Measurements from ENCODE around the gene SLC35B4.

The SLC35B4 gene

DNA sequence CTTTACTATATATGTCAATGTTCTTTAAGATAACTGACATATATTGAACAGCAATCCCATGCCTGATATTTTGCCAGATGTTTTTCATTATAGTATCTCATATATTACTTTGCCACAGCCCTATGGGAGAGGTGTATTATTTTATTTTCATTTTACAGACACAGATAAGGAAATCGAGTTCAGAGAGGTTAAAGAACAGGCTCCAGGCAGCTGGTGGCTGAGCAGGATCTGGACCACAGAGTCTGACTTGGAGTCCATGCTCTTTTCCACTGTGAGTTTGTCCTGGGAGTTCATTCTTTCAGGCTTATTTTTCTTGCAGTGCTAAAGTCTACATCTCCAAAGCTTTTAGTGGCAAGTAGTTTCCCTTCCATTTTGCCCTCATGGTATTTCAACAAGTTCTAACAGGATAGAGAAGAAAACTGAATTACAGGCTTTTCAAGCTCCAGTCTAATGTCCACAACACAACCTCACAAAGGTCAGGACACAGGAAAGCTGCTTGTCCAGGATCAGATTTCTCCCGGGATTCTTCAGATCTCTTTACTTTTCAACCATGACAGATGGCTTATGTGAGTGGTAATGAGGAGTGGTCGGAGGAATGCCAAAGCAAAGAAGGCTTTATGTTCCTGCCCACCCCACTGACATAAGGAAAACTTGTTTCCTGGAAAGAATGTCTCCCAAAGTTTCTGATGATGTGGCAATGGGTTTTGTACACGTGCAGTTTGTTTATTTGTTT lies 13.1 kb upstream of the SLC35B4 start:
- Mint-ChIP-seq H3K4me1 (peaks cover 6% of the 10 kb centered on the region), H3K9me3 (no peaks in the 10 kb centered on the region), H3K36me3 (ENCODE audit: low read depth) (no peaks in the 10 kb centered on the region), H3K27me3 (ENCODE audit: low read depth) (no peaks in the 10 kb centered on the region), H3K4me3 (no peak overlapping the region), H3K27ac (peak overlapping the region in 1 of 3 experiments; percentile 69)
- TF ChIP-seq, protein P1, sequence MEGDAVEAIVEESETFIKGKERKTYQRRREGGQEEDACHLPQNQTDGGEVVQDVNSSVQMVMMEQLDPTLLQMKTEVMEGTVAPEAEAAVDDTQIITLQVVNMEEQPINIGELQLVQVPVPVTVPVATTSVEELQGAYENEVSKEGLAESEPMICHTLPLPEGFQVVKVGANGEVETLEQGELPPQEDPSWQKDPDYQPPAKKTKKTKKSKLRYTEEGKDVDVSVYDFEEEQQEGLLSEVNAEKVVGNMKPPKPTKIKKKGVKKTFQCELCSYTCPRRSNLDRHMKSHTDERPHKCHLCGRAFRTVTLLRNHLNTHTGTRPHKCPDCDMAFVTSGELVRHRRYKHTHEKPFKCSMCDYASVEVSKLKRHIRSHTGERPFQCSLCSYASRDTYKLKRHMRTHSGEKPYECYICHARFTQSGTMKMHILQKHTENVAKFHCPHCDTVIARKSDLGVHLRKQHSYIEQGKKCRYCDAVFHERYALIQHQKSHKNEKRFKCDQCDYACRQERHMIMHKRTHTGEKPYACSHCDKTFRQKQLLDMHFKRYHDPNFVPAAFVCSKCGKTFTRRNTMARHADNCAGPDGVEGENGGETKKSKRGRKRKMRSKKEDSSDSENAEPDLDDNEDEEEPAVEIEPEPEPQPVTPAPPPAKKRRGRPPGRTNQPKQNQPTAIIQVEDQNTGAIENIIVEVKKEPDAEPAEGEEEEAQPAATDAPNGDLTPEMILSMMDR (IDR thresholded peaks at IDR 0.05; ENCODE audit: unreplicated experiment in 3 of 3) = no peak

DNA sequence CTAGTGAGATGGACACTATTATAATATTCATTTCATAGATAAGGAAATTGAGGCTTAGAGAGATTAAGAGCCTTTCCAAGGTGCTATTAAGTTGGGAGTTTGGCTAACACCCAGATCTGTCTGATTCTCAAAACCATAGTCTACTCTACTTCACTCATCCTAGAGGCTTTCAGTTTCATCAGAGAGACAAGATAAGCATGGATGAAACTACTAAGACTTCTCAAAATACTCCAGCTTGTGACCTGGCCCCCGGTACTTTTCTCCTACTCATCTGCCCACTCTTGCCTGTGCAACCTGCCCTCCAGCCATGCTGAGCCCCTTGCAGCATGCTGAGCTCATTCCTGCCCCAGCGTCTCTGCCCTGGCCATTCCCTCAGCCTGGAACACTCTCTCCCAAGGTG lies 12.2 kb upstream of the SLC35B4 start:
- TF ChIP-seq, protein P1 (IDR thresholded peaks at IDR 0.05; ENCODE audit: unreplicated experiment in 3 of 3) = no peak
- Mint-ChIP-seq H3K36me3 (ENCODE audit: low read depth) (no peaks in the 10 kb centered on the region), H3K27ac (no peak overlapping the region), H3K4me1 (peaks cover 6% of the 10 kb centered on the region), H3K27me3 (ENCODE audit: low read depth) (no peaks in the 10 kb centered on the region), H3K9me3 (no peaks in the 10 kb centered on the region), H3K4me3 (no peak overlapping the region)

DNA sequence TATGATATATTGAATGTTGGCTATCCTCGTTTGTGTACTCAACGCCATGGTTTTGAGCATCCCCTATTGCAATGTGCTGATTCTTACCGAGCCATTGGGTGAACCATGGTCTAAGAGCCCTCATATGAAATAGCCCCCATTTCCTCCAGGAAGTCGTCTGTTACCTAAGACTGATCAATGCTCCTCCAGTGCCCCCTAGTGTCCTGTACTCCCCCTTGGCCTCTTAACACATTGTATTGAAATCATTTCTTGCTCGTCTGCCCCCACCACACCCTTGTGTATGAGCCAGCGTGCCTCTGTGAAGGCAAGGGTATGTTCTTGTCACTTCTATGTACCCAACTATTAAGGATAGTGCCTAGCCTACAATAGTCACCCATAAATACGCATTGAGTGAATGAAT lies 11.2 kb upstream of the SLC35B4 start:
- Mint-ChIP-seq H3K27me3 (ENCODE audit: low read depth) (peaks cover 4% of the 10 kb centered on the region), H3K9me3 (peaks cover 2% of the 10 kb centered on the region)

DNA sequence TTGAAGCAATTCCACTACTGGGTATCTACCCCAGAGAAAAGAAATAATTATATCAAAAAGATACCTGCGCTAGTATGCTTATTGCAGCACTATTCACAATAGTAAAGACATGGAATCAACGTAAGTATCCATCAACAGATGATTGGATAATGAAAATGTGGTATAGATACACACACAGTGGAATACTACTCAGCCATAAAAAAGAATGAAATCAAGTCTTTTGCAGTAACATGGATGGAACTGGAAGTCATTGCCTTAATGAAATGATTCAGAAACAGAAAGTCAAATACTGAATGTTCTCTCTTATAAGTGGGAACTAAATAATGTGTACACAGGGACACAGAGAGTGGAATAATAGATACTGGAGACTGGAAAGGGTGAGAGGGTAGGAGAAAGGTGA lies 7.4 kb upstream of the SLC35B4 start:
- Mint-ChIP-seq H3K4me1 (no peaks in the 10 kb centered on the region), H3K27ac (no peak overlapping the region), H3K27me3 (ENCODE audit: low read depth) (peaks cover 8% of the 10 kb centered on the region), H3K4me3 (no peak overlapping the region), H3K9me3 (peaks cover 2% of the 10 kb centered on the region), H3K36me3 (ENCODE audit: low read depth) (no peaks in the 10 kb centered on the region)
- TF ChIP-seq, protein P1 (IDR thresholded peaks at IDR 0.05; ENCODE audit: unreplicated experiment in 3 of 3) = no peak

More for the DNA sequence above, 11.2 kb upstream of the SLC35B4 start:
- peaks cover 6% of the 10 kb centered on the region for H3K4me1 Mint-ChIP-seq
- TF ChIP-seq, protein P1 (IDR thresholded peaks at IDR 0.05; ENCODE audit: unreplicated experiment in 3 of 3) = peak in 2 of 3 experiments; percentile 19 to 40
- no peaks in the 10 kb centered on the region for H3K36me3 Mint-ChIP-seq (ENCODE audit: low read depth)
- no peak overlapping the region for H3K4me3 Mint-ChIP-seq
- H3K27ac Mint-ChIP-seq = no peak overlapping the region

DNA sequence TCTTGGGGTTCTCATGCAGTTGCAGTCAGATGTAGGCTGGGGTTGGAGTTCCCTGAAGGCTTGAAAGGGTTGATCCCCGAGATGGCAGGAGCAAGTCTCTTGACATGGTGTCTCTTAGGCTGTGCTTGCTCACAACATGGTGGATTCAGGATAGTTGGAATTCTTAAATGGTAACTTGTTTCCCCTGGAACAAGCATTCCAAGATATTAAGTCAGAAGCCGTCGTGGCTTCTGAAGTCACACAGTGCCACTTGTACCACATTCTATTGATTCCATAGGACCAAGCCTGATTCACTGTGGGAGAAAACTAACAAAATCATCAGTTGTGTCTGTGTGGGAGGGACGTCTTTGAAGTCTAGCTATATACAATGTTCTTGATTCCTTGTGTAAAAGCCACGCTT lies 3.5 kb upstream of the SLC35B4 start:
- H3K9me3 Mint-ChIP-seq = peaks cover 2% of the 10 kb centered on the region
- H3K27me3 Mint-ChIP-seq (ENCODE audit: low read depth) = peaks cover 8% of the 10 kb centered on the region
- H3K4me3 Mint-ChIP-seq = no peak overlapping the region
- no peaks in the 10 kb centered on the region for H3K36me3 Mint-ChIP-seq (ENCODE audit: low read depth)
- TF ChIP-seq, protein P1 (IDR thresholded peaks at IDR 0.05; ENCODE audit: unreplicated experiment in 3 of 3) = no peak
- H3K27ac Mint-ChIP-seq = no peak overlapping the region
- H3K4me1 Mint-ChIP-seq = peaks cover 6% of the 10 kb centered on the region

DNA sequence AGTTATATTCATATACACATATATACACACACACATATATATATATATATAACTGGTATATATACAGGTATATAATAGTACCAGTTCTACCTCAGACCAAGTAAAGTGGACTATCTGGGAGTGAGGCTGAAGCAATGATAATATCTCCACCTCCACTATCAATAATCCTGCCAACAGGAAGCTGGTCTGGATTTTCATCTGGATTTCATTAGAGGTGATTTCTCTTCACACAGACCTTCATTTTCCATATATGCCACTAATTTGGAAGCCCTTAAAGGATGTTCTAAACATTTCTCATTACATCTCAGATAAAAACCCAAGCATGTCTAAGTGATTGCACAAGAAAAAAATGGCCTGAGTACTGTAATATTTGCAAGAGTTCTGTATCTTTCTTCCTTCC lies 1.7 kb upstream of the SLC35B4 start:
- H3K27ac Mint-ChIP-seq = peak overlapping the region in 1 of 3 experiments; percentile 32
- peaks cover 6% of the 10 kb centered on the region for H3K4me1 Mint-ChIP-seq
- H3K27me3 Mint-ChIP-seq (ENCODE audit: low read depth) = peaks cover 7% of the 10 kb centered on the region
- no peak overlapping the region for H3K4me3 Mint-ChIP-seq
- H3K36me3 Mint-ChIP-seq (ENCODE audit: low read depth) = no peaks in the 10 kb centered on the region
- peaks cover 2% of the 10 kb centered on the region for H3K9me3 Mint-ChIP-seq
- TF ChIP-seq, protein P1 (IDR thresholded peaks at IDR 0.05; ENCODE audit: unreplicated experiment in 3 of 3) = no peak

Data from nephron (organoid).